Activated CD4-positive, alpha-beta T cell treated with anti-CD3 and anti-CD28 coated beads, Interleukin-2, Interleukin-4, amounts not matched to agents 100 ng/mL and 50 ng/mL, durations not matched to agents 16 hours and 8 hours (primary cell): ENCODE data around the gene LPP.

Source experiments
- DNase-seq: peaks from one replicate; pipeline ENCODE4 v3.0.0-alpha.2; 2020; ENCODE audit warnings: low spot score

Gene LPP

DNA sequence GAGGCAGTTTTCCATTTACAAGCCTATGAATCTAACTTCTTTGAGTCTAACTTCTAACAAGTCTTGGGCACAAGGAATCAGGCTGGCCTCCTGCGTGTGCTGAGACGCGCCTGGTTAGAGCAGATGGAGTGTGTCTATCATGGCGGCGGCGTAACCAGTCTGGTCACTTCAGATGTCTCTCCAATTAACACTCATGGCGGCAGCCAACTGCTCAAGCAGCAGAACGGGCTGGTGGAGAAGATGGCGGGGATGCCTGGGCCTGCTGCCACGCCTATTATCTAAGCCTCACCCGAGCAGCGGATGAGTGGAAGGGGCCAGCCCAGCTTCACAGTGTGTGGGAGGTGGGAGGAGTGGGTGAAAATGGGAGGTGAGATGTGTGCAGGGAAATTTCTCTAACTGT is 771.4 kb downstream of the LPP start:
- DNase-seq, result no peak

GRCh38 chr3:188926111-188926510 is 772.2 kb downstream of the LPP start:
- DNase-seq, result no peak

- DNase-seq, result no peak
These were observed 773.0 kb downstream of the LPP start for GRCh38 chr3:188926741-188927511.

GRCh38 chr3:188927971-188928370 is 774.0 kb downstream of the LPP start:
- DNase-seq, result no peak

- DNase-seq, result no peak
These were observed 775.2 kb downstream of the LPP start for GRCh38 chr3:188929137-188929536.

GRCh38 chr3:188931036-188931435 is 777.1 kb downstream of the LPP start:
- DNase-seq, result no peak

- no peak for DNase-seq
These were observed 777.6 kb downstream of the LPP start for GRCh38 chr3:188931531-188931930.

DNA sequence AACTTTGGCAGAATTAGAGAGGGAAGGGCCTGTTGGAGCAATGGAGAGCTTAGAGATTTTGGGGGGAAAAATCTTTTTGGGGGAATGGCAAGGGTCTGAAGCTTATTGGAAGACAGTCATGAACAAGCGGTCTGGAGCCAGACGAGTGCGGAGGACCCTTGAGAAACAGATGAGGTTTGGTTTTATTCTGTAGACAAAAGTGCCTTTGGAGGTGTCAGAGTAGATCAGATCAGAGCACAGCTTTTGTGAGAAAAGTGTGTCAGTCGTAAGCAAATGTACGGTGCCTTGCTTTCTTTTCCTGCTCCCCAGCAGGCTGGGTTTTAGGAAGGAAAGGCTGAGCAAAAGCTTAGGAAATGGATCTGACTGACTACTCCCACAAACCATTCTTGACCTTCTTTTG is 781.0 kb downstream of the LPP start:
- DNase-seq, result no peak

GRCh38 chr3:188936597-188937107 is 782.7 kb downstream of the LPP start:
- DNase-seq, result no peak

DNA sequence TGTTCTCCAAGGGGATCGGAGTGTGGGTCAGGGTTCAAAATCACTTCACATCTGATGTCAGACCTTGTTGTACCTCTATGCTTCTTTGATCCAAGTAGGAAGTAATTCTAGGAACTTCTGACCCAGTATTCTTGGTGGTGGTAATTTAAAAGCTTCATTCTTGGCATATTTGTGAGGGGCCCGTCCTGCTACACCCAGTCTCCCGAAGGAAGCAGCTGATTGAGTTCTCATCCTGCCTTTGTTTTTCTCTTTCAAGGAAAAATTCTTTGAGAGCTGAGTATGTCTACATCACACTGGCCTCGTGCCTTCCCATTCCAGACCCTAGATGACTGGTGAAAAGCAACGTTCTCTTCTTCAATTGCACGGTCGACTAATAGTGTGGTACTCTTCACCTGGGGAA is 783.4 kb downstream of the LPP start:
- DNase-seq, result no peak

GRCh38 chr3:188938999-188939398 is 785.0 kb downstream of the LPP start:
- no peak for DNase-seq

GRCh38 chr3:188939814-188940572 is 786.0 kb downstream of the LPP start:
- DNase-seq, result no peak
